HG02870 (cell line): ENCODE results near the gene ATF6.
"Not testable (repeated sequence)": the region's sequence is repeated elsewhere in the genome, so short reads cannot be mapped to it uniquely, and the experiment has no call there.

Experiments used
- ATAC-seq: cut with Tn5 transposase; IDR thresholded peaks from one replicate; pipeline ENCODE4 v1.9.1; 2021; ENCODE audit warnings: mild to moderate bottlenecking, moderate library complexity; ENCODE audit not compliant: unreplicated experiment

The ATF6 gene

DNA sequence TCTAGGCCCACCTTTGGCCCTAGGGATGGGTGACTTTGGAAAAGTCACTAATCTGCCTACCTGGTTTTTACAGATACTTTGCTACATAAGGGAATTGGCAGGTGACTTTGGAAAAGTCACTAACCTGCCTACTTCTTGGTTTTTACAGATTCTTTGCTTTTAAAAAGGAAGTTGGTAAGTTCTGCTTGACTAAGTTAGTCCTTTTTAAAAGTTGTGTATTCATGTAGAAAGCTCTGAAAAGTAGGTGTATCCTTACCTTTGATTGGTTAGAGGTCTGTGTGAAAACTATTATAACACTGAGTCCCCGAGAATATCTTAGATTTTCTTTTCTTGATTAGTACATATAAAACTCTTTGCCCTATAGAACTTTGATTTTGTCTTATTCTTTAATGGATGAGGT, 12.4 kb downstream of the ATF6 start:
- ATAC-seq: no peak

DNA sequence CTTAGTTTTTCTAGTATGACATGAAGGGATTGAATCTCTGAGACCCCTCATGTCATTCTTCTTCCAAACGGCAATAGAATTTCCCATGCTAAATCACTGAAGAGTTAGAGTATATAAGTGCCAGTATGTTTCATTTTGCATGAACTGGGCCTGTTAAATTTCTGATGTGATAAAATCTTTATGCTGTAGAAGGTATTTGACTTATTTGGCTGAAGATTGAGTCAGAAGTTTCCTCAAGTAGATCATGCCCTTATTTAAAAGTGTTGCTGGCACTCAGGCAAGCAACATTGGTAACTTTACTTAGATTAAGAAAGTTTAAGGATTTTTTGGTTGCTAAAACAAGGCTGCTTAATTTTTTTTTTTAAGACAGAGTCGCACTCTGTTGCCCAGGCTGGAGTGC, 13.3 kb downstream of the ATF6 start:
- ATAC-seq: no peak

DNA sequence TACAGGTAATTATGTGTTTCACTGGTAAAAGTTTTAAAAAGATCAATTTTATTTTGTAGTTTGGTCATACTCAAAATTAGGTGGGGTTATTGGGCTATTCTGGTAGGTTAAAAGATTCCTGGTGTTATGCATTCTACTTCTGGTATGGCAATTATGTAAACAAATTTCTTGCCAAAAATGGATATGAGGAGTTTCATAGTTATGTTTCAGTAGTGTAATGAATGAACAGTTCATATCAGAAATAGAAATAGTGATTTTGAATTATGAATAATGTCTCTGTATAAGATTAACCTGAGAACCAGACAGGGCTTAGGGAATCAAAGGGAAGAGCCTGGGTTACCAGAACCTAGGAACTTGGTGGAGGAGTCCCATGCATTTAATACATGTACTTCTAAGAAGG, 15.9 kb downstream of the ATF6 start:
- peak; percentile 65 for ATAC-seq

DNA sequence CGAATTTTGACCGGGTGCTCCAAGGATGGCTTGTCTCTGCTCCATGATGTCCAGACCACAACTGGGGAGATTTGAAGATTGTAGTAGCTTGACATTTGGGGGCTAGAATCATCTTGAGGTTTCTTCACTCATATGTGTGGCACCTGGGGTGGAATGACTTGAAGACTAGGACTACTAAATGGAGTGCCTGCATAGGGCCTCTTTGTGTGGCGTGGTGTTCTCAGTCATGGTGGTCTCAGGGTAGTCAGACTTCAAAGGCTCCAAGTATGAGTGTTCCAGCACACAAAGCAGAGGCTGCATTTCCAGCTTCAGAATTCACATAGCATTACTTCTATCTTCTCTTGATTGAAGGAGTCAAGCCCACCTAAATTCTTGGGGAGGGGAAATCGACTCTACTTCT, 16.8 kb downstream of the ATF6 start:
- no peak for ATAC-seq

DNA sequence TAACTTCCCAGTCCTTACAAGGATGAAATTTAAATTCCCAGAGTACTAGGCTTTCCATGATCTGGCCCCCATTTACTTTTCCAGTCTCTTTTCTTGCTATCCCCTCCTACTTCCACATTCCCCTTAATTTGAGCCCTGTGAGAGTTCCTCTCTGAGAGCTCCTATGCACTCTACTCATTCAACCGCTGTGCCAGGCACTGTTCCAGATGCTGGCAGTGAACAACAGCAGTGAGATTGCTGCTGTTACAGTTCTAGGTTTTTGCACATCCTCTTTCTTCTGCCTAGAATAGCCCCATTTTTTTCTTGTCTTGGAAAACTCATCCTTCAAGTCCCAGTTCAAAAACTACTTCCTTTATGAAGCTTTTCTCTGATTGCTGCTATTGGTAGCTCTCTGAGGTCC, 18.8 kb downstream of the ATF6 start:
- ATAC-seq: no peak

DNA sequence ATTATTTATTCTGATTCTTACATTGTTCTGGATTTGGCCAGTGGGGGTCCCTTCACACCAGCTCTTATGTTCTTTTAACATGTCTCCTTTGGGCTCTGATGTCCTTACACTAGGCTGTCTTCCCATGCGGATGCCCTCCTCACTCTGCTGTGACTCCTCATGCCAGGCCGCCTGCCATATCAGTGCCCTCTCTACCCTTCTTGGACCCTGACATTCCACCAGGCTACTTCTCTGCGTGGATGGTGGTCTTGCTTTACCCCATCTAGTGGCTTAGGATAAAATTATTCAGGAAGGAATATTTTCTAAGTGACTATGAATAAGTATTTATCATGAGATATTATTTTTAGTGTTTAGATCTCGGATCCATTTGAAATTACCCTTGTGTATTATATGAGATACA, 21.2 kb downstream of the ATF6 start:
- no peak for ATAC-seq

DNA sequence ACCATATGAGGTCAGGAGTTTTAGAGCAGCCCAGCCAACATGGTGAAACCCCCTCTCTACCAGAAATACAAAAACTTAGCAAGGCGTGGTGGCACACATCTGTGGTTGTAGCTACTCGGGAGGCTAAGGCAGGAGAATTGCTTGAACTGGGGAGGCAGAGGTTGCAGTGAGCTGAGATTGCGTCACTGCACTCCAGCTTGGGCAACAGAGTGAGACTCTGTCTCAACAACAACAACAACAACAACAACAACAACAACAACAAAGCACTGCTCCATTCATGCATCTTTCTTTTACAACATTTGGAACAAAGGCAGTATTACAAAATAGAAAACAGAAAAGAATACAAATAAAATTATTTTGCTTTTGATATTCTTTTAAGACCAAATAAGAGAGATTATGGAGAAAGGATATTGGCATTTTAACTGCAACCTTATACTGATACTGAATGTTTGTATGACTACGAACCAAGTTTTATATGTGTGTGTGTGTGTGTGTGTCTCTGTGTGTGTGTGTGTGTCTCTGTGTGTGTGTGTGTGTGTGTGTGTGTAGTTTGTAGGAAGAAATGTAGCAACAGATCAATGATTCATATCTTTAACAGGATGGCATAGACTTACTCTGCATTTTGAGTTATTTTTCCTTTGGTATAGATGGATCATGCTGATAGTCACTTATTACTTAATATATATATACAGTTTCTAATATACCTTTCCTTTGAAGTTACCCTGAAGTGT, 24.6 kb downstream of the ATF6 start:
- ATAC-seq: no peak

DNA sequence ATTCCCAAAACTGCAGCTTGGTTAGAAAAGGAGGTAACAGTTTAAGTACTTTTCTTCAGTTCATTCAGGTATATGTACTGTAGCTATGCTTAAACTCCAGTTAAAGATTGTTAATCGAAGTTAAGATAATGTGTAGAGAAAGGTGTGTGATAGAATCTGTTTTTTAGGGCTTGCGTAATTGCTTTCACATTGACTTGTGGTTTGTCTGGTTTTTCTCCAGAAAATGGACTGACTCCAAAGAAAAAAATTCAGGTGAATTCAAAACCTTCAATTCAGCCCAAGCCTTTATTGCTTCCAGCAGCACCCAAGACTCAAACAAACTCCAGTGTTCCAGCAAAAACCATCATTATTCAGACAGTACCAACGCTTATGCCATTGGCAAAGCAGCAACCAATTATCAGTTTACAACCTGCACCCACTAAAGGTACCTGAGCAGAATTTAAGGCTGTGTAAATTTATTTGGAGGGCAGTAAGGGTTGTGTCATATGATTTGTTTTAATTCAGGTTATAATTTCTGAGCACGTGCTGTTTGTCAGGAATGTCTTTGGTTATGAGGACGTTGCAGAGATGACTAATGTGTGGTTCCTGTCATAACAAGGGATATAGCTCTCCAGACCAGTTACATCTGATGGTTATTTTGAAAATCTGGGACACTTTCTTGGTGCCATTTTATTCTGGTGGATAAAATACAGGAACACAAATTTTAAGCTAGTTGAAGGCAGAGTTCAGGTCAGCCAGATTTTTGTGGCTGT, 26.0 kb downstream of the ATF6 start:
- no peak for ATAC-seq

DNA sequence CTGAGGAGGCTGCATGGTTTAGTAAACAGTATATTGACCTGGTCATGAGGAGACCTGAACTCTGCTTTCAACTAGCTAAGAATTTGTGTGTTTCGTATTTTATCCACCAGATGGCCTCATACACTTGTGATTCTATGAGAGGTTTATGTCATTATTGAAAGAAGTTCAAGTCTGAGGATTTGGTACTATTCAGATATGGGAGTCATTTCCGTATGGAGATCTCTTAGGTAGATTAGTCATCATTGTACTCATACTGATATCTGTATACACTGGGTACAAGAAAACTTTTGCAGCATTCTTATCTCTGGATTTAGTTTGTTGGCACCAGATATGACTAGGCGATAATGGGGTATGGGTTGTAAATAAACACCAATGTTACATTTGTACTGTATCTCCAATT, 26.6 kb downstream of the ATF6 start:
- ATAC-seq: peak; percentile 87

DNA sequence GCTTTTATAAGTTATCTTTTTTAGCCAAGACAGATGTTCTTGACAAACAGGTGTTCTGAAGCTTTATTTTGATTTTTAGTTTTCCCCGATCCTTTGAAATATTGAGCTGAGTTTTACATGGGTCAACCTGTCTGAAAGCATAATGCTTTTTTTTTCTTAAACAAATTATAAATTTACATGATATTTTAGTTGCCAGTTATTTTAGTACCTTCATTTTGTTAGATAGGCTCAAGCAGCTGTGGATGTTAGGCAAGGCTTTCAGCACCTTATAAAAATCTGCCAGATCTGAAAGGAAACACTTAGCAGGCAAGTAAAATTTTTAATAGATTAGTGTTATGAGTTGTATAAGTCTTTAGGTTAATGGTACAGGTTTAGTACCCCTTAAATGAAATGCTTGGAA, 33.7 kb downstream of the ATF6 start:
- no peak for ATAC-seq

DNA sequence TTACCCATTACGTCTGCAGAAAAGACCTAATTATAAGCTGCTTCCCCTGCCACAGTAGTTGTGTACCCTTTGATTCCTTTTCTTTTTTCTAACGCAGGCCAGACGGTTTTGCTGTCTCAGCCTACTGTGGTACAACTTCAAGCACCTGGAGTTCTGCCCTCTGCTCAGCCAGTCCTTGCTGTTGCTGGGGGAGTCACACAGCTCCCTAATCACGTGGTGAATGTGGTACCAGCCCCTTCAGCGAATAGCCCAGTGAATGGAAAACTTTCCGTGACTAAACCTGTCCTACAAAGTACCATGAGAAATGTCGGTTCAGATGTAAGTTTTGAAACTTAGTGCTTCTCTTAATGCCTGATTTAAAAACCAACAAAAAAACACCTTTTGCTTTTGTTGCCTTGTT, 35.8 kb downstream of the ATF6 start:
- no peak for ATAC-seq

DNA sequence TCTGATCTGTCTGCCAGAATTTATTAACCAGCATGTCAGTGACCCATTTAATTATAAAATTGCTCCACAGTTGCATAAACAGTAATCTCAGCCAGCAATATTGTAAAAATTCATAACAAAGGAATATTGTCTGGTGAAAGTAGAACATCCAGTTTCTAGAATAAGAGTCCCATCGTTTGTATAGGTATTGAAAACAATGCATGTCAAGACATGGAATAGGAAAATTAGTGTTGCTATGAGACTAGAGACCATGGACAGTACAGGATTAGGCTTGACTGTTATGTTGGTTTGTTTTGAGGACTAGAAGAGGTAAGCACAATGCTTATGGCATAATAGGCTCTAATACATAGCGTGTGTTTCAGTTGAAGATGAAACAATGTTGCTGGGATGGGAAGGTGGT, 37.1 kb downstream of the ATF6 start:
- no peak for ATAC-seq

DNA sequence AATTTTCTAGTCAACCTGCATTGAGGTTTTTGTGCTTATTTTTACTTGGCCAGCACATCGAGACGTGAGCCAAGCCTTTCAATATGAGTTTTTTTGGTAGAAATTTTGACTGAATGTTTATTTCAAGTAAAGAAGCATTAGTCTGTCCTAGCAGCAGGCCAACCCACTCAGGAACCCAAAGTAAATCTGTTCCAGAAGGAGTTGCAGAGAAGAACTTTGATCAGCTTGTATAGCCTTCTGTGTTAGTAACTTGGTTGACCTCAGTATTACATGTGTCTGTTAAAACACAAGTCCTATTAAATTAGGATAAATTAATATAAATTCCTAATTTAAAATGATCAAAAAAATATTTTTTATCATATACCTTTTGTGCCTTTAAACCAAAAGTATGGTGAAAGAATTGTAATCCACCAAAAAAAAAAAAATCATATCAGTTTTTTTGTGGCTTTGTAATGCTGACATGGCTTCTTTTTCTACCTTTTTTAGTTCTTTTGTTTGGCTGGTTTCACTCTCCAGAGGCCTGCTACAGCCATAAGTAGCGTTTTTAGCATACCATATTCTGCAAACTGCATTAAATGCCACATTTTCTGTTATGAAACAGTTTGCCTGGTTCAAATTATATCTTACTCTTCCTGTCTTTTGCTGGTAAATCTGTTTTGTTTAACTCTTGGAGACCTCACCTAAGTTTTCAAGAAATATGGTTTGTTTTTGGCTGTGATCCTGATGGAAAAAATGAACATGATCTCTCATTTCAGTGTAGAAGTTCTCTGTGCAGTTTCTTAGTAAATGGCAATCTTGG, 39.5 kb downstream of the ATF6 start:
- no peak for ATAC-seq

DNA sequence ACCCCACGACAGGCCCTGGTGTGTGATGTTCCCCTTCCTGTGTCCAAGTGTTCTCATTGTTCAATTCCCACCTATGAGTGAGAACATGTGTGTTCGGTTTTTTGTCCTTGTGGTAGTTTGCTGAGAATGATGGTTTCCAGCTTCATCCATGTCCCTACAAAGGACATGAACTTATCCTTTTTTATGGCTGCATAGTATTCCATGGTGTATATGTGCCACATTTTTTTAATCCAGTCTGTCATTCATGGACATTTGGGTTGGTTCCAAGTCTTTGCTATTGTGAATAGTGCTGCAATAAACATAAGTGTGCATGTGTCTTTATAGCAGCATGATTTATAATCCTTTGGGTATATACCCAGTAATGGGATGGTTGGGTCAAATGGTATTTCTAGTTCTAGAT, 43.1 kb downstream of the ATF6 start:
- not testable (repeated sequence) for ATAC-seq

DNA sequence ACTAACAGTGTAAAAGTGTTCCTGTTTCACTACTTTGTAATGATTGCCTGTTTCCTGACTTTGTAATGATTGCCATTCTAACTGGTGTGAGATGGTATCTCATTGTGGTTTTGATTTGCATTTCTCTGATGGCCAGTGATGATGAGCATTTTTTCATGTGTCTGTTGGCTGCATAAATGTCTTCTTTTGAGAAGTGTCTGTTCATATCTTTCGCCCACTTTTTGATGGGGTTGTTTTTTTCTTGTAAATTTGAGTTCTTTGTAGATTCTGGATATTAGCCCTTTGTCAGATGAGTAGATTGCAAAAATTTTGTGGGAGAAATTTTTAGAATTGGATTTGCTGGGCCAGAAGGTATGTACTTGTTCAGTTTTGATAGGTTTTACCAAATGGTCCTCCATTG, 43.5 kb downstream of the ATF6 start:
- not testable (repeated sequence) for ATAC-seq

DNA sequence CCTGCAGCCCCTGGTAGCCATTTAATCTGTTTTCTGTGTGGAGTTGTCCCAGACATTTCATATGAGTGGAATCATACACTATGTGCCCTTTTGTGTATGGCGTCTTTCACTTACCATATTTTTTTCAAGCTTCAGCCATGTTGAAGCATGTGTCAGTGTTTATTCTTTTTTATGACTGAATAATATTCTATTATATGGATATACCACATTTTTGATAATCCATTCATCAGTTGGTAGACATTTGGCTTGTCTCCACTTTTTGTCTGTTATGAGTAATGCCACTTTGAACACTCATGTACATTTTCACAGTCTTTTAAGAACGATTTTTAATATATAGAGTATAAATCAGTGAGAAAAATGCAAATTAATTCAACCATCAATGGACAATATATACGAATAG, 44.7 kb downstream of the ATF6 start:
- ATAC-seq: no peak

DNA sequence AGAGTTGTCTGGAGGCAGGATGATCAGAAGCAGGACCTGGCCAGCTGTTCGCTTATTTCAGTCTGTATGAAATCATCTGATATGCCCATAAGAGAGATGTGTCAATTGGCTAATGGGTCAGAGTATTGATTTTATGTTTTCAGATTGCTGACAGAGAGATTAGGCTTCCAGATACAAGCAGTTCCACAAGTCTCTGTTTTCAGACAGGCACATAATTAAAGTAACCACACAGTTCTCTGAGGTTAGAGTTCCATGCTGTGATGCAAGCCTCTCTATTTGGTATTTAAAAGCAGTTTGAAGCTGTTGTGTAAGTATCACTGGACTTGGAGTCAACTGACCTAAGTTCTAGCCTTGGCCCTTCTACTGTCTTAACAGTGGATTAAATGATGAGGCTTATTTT, 50.1 kb downstream of the ATF6 start:
- ATAC-seq: no peak

DNA sequence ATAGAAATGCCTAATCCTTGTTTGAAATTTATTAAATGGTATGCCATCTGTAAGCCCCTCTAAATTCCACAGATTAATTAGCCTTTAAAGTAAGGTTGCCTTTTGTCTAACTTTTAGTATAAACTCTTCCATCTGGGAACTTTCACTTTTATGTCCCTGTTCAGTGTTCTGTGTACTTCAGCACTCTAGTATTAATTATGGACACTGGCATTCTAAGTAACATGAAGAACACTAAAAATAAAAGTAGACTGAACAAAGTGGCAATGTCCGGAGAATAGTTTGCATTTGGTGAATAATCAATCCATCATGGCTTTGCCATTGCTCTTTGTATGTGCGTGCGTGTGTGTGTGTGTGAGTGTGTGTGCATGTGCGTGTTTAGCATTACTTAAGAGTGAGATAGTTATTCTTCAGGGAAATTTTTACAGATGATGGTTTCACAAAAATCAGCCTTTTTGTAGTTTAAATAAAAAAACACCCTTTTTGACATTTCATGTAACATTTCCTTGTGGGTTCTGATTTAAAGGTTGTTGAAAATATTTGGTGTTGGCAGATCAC, 51.1 kb downstream of the ATF6 start:
- no peak for ATAC-seq

DNA sequence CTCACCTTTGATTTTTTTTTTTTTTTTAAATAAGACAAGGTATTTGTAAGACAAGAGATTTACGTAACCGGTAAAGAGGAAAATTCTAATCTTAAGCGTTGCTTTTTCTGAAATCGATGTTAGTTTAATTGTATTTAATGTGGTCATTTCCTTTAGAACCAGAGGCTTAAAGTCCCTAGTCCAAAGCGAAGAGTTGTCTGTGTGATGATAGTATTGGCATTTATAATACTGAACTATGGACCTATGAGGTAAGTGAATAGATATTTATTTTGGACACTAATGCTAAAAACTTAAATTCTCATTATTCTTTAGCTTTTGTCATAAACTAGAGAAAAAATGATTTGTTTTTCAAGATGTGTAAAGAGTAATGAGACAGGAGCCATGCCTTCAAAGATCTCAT, 54.8 kb downstream of the ATF6 start:
- no peak for ATAC-seq

DNA sequence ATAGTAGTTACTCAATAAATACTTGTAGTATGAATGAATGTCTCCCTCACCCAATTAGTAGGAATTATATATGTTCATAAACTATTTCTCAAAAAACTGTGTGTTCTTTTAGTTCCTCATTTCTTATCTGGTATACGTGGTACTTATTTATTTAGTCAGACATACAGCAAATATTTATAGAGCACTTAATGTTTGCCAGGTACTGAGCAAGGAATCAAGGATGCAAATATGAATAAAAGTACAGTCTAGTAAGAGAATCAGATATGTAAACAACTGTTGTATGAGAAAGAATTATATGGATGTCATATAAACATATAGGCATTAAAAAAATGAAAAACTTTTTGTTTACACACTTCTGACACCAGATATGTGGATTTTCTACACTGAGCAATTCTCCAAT, 58.5 kb downstream of the ATF6 start:
- no peak for ATAC-seq

DNA sequence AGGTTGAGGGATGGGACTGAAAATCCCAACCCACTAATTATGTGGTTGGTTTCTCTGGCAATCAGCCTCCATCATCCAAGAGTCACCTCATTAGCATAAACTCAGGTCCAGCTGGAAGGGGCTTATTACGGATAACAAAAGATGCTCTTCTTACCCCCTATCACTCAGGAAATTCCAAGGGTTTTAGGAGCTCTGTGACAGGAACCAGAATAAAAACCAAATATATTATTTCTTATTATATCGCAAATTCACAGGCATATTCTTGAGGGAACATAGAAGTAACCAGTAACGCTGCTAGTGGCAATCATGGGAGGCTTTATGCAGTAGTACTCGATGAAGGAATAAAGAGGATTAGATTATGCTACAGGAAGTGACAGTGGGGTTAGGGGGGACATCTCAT, 59.7 kb downstream of the ATF6 start:
- no peak for ATAC-seq

DNA sequence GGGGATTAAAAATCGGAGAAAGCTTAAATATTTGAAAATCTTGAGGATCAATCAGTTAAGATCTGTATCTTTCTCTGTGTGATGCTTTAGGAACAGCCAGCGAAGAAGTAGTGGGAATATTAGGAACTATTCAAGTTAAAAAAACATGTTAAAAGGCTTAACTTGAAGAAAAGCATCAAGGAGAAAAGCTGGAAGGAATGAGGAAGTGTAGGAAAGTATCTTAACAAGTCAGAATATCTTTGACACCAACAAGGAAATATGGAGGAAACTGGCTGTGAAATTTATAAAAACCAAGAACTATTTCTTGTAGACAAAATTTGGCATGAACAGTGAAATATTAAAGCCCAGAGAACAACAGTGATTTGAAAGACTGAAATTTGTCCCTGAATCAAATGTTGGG, 60.4 kb downstream of the ATF6 start:
- no peak for ATAC-seq
